KBM-7 (cell line): ENCODE results near the gene C1orf141.

Experiments
- DNase-seq: peaks from one replicate; pipeline ENCODE4 v3.0.0-alpha.2; 2015
- in situ Hi-C: fragments of 300-500 bp; cut with MboI; formaldehyde crosslinking; loops from 2 replicates; pipeline ENCODE4 v1.14.3; 2020; ENCODE audit warnings: low sequenced_read_pairs, low pct_unique_long_range_greater_than_20kb, mixed read lengths

Gene C1orf141

DNA sequence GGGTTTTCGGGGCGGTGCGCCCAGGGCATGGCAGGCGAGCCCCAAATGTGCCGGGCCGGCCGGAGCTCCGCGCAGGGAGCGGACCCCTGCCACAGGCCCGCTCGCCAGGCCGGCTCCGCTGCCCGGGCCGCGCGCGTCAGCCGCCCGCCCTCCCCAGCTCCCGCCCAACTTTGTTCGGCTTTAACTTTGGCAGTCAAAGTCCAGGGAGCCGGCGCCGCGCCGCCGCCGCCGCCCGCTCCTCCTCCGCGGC, 81.3 kb downstream of the C1orf141 start:
- in situ Hi-C loops: no loop called here
- no peak for DNase-seq

DNA sequence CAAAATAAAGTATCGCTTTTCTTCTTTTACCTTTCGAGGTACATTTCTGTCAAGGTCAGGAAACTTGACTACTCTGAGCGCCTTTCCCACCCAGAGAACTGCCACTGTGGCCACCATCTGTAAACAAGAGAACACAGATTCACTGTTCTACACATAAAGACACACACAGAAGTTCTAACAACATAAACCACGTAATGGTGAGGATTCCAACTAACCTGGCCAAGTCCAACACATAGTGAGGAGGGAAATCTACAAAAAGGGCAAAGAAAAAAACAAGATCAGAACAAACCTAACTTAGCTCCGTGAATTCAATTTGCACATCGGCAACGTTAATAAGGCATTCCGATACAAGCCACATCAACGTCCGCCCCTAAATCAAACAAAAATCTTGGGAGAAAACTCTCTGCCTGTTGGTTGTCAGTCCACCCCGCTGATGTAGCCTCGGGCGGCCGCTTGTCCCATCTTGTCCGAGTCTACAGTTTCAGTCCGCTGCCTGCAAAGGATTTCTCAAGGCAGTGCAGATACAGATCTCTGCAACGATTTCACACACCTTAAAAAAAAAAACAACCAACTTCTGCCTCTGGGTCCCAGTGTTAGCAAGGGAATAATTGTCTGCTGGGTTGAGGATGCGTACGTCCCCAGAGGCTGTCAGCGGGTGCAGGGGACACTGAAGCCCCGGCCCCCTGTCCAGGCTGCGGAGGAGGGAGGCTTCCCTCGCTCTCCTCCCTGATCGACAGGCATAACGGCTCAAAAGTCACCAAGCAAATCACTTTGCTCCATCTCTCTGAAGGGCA, 81.8 kb downstream of the C1orf141 start:
- in situ Hi-C loops: no loop called here

DNA sequence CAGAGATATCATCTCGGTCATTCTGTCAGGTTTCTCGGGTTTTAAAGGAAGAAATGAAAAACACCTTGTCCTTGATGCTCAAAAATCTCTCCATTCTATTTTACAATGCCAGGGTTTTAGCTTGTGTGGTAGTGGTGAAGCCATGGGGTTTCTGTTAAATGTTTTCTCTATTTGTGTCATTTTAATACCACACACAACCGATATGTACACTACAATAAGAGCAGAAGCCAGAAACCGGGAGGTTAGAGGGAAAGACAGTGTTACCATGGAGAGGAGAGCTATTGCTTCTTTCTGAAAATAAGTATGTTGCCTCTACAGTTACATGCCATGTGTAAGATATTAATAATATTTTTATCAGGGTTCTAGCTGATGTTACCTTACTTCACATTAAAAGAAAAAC, 83.6 kb downstream of the C1orf141 start:
- DNase-seq: no peak
- in situ Hi-C loops: no loop called here

More for the DNA sequence above, 81.8 kb downstream of the C1orf141 start:
- peak; percentile 66 for DNase-seq

DNA sequence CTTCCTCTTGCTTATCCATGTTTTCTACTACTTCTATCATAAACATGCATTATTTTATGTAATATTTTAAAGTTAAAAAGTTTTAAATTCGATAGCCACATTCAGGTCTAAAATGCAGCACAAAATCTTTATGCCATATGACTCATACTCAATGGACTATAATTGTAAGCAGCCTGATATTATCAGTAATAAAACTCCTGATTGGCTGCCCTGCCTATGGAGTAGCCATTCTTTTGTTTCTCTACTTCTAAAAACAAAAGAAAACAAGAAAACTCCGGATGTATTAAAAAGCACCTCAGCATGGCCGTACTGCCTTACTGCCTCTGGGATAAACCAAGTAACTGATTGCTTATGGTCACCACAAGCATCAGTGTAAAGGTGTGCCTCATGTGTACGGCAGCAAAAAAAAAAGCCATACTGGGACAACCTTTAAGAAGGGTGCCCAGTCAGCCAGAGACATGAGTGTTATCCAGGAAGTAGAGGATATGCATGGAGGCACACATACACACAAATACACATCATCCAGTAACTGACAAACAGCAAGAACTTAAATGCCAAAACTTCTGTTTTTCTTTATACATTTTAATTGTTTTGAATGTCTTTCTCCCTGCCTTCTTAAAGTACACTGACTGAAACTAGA, 90.0 kb downstream of the C1orf141 start:
- DNase-seq: no peak
- in situ Hi-C loops: no loop called here

DNA sequence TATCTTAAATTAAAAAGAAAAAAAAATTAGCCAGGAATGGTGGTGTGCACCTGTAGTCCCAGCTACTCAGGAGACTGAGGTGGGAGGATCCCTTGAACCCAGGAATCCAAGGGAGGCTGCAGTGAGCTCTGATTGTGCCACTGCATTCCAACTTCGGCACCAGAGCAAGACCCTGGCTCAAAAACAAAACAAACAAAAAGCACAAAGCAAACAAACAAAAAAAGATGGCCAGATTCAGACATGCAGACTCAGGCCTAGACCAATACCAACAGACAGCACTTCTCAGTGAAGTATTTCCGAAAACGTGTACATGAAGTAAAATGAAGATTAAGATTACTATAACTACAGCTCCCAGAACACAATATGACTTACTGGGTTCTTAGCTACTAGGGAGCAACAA, 91.4 kb downstream of the C1orf141 start:
- in situ Hi-C loops: no loop called here
- DNase-seq: no peak
